NCI-H146 (cell line): Measurements from ENCODE around the gene DOK5.

Experiments
- DNase-seq: peaks from one replicate; lab custom pipeline; 2025; lab: John Stamatoyannopoulos, UW

The DOK5 gene

DNA sequence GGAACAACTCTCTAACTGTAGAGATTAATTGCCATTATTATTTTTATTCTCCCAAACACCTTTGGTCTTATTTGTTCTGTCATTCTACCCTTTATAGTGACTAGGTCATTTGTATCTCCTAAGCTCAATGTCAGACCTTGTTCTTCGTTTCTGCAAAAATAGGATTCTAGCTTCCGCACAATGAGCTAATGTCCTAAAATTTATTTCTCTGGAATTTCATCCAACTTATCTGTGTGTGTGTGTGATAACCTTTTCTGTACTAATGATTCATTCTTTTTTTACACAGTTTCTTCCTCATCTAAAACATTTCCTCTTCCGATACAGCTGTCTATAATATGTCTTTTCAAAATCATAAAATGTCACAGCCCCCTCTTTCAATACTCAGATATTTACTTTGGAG lies 84.5 kb downstream of the DOK5 start:
- DNase-seq: no peak

- no peak for DNase-seq
These were observed 85.0 kb downstream of the DOK5 start for GRCh38 chr20:54560357-54560756.

DNA sequence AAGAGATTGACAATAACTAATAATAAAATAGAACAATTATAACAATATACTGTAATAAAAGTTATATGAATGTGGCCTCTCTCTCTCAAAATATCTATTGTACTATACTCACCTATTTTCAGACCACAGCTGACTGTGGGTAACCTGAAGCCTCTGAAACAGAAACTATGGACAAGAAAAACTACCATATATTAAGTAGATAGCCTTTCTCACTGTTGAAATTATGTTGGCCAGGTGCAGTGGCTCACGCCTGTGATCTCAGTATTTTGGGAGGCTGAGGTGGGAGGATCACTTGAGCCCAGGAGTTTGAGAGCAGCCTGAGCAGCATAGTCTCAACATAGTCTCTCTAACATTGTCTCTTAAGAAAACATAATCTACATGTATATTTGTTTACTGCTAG lies 89.9 kb downstream of the DOK5 start:
- DNase-seq: no peak

DNA sequence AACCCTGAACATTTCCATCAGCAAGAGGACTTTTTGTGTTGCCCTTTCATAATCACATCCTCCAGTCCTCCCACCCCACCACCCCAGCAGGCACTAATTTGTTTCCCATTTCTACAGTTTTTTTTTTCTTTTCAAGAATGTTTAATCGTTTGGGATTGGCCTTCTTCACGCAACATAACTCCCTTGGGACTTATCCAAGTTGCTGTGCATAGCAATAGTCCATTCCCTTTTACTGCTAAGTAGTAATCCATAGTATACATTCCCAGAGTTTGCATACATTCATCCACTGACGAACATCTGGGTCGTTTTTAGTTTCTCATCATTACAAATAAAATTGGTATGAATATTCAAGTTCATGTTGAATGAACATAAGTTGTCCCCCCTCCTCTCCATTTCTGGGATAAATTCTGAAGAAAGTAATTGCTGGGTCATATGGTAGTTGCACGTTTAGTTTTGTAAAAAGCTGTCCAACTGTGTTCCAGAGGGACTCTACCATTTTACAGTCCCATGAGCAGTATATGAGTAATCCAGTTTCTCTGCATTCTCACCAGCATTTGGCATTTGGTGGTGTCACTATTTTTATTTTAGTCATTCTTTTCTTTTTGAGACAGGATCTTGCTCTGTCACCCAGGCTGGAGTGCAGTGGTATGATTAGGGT lies 90.8 kb downstream of the DOK5 start:
- no peak for DNase-seq

DNA sequence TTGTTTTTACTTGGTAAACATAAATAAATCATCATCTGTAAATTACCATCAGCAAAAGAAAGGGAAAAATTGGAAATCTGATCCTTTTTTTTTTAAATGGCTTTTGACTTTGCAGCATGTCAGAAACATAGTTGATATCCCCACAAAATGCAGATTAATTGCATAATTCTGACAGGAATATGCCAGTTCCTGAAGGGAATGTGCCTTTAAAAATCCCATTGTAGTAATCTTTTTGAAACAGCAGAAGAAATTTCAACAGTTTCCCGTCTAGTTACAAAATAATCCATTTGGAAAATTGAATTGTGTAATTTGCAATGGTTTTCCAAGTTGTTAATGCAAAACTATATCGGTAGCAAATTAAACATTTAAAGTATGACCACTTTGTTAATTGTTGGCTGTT lies 95.2 kb downstream of the DOK5 start:
- no peak for DNase-seq

DNA sequence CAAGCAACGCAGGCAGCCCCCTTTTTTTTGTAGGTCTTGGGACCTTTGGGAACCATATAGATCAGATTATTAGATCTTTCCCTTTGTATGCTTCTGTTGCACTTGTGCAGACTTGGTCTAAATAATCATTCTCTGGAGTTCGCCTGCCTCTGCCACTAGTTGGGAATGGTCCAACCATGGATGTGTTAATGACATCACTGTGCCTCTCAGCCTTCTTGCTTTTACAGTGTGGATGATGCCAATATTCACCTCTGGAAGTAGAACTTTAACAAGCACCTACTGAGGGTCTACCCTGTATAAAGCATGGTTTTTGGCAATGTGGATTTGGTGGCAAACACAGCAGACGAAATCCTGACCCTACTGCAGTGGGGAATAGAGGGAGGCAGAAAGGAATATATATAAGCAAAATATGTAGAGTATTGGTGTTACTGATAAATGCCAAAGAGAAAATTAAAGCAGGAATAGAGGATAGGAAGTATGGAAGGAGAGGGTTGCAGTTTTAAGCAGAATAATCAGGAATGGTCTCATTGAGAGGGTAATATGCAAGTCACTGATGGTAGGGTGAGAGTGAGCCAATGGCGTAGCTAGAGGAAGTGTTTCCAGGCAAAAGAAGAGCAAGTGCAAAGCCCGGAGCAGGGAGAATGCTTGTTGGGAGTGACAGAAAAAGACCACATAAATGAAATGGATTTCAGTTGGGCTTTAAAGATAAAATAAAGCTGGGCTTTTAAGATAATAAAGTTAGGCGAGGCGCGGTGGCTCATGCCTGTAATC lies 97.5 kb downstream of the DOK5 start:
- no peak for DNase-seq

- no peak for DNase-seq
These were observed 98.4 kb downstream of the DOK5 start for GRCh38 chr20:54573838-54574237.

- DNase-seq: no peak
These were observed 101.1 kb downstream of the DOK5 start for GRCh38 chr20:54576518-54576917.

DNA sequence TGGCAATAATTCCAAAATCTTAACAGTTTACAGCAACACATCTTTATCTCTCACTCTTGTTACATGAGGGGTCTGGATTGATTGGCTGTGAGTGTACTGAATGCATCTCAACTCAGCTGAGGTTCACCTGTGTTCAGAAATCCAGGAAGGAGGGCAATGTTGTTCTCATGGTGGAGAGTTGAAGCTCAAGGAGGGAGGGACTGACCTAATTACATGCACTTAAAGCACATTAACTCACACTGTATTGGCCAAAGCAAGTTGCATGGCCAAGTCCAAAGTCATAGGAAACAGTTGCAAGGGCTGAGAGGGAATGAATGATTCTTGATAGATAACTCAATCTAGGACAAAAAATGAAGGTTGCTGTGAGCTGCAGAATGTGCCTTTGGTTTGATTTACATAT lies 102.2 kb downstream of the DOK5 start:
- DNase-seq: no peak

DNA sequence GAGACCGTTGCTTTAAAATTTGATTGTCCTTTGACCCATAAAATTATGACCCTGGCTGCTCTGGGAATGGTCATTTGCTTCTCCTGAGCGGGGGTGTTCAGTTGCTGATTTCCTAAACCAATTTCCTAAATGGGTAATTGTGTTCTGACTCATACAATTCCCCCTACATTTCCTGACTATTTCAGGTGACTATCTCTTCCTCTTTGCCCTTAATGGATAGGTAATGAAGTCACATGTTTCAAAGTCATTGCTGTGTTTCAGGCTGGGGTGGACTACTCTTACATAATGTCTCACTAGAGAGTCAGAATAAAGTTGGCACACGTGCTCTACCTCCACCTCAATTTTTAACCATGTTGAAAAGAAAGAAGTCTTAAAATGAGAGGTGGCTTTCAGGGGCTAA lies 109.8 kb downstream of the DOK5 start:
- DNase-seq: no peak

DNA sequence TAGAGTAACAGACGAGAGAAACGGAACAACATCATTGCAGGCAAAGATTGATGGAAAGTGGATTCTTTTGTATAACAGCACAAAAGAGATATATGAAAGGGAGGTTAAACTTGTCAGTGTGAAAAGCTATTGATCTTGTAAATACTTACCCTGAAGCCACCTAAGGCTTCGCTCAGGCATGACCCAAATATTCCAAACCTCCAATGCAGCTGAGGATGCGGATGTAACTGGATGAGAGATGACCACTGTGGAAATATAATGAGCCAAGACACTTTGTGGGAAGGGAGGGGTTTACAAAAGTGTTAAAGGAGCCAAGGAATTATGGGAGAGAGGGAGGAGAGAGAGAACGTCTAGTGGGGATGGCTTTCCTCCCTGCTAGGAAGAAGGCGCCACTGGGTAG lies 112.0 kb downstream of the DOK5 start:
- no peak for DNase-seq

DNA sequence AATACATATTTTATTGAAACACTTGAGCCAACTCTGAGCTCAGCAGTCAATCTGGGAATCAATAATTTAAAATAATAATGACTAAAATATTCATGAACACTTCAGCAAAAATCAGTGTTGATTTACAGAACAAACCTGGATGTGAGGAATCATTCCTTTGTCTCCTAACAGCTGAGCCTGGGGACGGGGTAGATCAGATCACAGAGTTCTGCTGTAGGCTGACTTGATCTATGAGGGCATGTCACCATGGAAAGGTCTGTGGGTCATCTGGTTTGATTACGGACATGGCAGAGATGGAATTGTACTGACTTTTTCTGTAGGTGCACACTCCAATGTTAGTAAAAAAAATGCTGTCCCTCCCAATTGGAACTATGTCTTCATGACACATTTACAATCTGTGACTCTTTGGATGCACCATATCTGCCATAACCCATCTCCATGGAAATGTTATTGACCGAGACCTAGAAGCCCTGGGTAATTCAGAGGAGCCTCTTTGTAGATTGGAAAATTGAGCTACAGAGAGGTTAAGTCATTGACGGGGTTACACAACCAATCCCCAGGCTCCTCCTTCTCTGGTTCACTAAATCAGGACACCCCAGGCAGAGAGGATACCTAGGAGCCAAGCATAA lies 114.1 kb downstream of the DOK5 start:
- no peak for DNase-seq

DNA sequence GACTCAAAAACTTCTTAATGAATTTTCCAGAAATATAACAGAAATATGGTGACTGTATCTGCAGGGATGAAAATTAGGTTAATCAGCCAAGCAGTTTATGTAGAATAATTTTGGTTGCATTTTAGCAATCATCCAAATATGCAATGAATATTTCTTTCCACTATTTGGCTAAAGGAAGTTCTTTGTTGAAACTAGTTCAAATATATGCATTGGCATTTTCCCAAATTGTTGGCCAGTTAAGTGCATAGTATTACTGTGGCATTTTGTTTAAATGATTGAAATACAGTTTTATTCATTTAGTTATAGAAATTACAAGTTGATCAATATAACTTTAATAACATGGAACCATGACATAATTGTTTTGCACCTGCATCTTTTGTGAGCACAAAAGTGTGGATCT lies 115.5 kb downstream of the DOK5 start:
- DNase-seq: no peak

- DNase-seq: no peak
These were observed 121.3 kb downstream of the DOK5 start for GRCh38 chr20:54596651-54597050.

DNA sequence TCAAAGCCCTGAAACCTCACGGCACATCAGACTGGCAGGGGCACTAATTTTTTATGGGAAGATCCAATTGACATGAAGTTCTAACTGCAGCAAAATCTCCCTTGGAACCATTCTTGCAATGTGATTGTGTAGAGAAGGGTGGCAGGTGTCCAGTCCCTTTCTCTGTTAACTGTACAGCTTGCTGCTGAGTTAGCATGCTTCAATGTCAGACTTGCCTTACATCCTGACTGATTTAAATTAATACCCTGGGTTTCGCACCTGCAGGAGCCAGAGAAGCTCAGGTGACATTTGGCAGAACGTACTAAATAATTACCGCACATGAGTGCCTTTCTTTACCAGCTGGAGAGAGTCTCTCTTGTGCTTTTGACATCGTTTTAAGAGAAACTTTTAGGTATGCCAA lies 123.0 kb downstream of the DOK5 start:
- DNase-seq: no peak

DNA sequence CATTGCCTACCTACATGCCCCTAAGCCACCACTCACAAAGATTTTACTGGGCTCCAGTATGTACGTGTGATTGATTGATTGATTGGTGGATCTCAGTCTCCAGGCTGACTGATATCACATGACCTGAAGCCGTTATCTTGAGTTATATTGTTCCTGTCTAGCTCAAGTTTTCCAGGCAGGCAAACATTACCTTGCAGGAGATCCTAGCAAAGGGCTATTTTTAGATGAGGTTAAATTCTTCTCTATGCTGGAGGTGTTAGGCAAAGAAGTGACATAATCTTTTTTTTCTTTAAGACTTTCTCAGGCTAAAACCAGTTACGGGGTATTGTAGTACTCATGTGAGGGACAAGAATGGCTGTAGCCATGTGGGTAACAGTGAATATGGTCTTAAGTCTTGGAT lies 125.2 kb downstream of the DOK5 start:
- no peak for DNase-seq

DNA sequence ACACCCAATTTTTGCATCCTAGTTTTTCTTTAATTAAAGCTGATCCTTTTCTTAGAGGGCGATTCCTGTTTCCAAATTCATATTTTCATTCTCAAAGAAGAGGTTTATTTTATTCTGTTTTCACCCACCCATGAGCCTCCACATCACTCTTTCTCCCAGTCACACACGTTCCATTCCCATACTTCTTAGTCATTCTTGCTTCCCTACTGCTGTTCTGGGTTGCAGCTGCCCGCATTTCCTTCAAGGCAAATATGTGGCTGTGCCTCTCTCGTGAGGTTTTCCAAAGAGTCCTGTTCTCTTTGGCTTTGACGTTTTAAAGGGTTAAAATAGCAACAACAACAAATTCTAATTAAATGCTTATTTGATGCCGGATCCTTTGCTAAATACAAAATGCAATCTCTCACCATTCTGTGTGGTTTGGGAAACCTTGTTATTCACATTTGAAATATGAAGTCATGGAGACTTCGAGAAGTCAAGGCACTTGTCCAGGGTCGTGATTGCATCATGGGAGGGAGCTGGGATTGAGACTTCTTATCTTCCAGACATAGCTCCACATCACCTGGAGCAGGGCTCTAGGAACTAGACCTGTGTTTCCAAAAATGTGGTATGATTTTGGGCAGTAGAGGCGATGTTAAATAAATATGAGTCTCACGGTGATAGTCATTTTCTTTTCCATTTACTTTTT lies 126.6 kb downstream of the DOK5 start:
- DNase-seq: no peak

DNA sequence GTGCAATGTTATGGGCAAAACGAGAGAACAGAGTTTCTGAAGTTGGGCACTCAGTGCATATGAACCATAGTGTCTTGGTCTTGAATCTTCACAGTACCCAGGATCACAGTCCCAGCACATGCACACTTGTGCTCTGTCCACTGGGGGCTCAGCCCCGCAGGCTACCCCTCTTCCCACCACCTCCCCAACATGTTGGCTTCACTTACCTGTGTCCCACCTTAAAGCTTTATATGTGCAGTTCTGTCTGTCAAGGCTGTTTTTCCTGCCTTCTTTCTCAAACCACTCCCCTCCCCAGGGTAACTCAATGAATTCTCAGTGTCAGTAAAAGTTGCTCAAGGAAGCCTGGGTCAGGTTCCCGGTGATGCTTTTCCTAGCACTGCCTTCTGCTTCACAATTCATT lies 129.9 kb downstream of the DOK5 start:
- no peak for DNase-seq

DNA sequence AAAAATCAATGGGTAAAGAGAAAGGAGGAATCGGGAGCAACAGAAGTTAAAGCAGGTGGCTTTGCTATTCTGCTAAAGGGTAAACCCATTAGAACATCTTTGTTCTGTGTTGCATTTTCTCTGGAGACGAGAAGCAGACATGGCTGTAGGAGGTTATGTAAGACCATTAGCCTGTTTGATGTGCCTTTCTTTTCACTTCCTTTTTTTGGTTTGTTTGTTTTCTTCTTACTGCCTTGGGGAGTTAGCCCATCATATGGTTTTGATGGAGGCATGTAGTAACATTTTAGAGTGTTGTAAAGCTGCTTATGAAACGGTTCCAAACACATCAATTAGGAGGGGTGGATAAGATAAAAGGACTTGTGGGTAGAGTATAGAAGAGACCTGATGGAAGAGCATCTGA lies 131.0 kb downstream of the DOK5 start:
- no peak for DNase-seq

DNA sequence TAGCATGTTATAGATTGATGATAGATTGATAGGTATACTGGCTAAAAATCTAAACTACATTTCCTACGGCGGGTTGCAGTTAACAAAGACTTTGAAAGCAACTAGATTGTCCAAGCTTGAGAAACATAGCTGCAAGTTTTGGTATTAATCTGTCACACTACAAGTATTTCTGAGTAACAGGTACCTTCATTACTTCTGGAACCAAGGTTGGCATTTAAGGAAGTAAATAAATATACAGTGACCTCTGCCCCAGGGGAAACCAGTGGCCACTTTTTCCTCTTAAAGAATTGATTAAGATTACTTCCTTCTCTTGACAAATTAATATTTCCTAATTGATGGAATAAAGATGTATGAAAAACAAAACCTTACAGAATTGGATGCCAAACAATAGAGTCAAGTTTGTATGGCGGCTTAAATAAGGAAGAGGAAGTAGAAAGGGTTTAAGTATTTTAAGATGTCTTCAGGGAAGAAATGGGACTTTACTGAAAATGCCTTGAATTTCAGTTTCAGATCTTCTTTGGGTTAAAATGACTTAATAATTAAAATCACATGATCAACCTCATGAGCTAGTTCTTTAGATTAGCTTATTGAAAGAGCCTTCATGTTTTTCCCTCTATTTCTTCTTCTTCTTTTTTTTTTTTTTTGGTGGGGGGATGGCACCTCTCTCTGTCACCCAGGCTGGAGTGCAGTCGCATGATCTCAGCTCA lies 132.8 kb downstream of the DOK5 start:
- DNase-seq: no peak

DNA sequence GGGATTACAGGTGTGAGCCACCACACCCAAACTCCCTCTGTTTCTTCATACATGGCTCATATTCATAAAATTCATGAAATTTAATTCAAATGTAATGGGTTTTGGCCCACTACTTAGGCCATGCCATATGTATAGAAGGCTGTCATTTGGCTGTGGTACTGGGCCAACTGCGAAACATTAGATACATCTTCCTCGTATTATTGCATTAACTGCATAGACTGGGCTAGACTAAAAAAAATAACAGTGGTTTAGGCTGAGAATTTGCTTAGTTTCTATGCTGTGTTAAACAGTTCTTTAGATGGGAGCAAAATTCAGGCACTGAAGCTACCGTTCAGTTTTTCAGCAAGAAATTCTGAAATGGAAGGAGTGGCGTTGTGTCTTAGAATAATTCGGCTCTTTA lies 133.6 kb downstream of the DOK5 start:
- no peak for DNase-seq

DNA sequence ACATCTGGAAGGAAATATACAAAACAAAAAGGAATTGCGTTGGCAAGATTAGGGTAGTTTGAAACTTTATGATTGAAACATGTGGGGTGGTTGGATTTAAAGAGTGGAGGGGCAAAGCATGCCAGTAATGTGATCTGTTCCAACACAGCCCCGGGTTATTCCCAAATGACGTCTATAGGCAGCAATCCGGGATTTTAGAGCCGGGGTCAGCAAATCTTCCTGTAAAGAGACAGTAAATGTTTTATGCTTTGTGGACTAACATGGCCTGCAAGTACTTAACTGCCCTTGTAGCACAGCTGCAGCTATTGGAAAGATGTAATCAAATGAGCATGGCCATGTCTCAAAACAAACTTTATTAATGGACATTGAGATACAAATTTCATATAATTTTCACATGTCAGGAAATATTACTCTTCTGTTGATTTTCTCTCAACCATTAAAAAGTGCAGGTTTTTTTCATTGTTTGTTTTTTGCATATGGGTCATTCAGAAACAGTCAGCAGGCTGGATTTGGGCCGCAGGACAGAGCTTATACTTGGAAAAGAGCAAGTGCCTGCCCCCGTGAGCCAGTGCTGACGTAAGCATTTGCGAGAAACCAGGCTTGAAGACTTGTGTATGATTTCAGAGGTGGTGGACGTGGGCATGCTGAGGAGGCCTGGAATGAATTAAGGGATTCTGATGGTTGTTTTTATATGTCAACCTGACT lies 136.5 kb downstream of the DOK5 start:
- no peak for DNase-seq
